A673 (cell line): ENCODE measurements around the gene FBLN1. TPM values are rescaled to one million over a fixed set of nuclear protein-coding genes. Genes with fewer than 3 reads are reported as not detected.

Source experiments
- BruUV-seq: library from RNA; stranded (reverse); fragments of 400-500 nt; replicated peaks from 2 replicates; lab custom pipeline; 2021; lab: Mats Ljungman, UMichigan
- CTCF ChIA-PET: fragments of 300-600 bp; sonication (Branson Sonifier 250); formaldehyde crosslinking; loops from one replicate; lab custom pipeline; 2022; ENCODE audit warnings: antibody characterized with exemption; lab: Charles Lee
- POLR2A ChIA-PET: fragments of 300-600 bp; sonication (Branson Sonifier 250); formaldehyde crosslinking; loops from one replicate; lab custom pipeline; 2022; ENCODE audit warnings: antibody characterized with exemption; ENCODE audit not compliant: low non-redundant PET; lab: Charles Lee
- DNase-seq: peaks from one replicate; pipeline ENCODE4 v3.0.0-alpha.2; 2015; ENCODE audit warnings: low spot score
- H3K27ac ChIP-seq: fragments of 200-600 bp; sonication (generic); 2 replicates; pipeline ENCODE4 v1.5.1; 2016; ENCODE audit warnings: mixed run types, low read depth, mild to moderate bottlenecking, mixed read lengths, antibody characterized with exemption, low read length; ENCODE audit not compliant: poor library complexity, severe bottlenecking
- H3K27me3 ChIP-seq: fragments of 200-600 bp; sonication (generic); replicated peaks from 2 replicates; pipeline ENCODE4 v1.6.1; 2017; ENCODE audit warnings: mixed run types, low read depth, mild to moderate bottlenecking, mixed read lengths, antibody characterized with exemption, low read length; ENCODE audit not compliant: insufficient read depth, poor library complexity
- H3K36me3 ChIP-seq: fragments of 200-600 bp; sonication (generic); 2 replicates; pipeline ENCODE4 v1.6.1; 2016; ENCODE audit warnings: mixed run types, mild to moderate bottlenecking, mixed read lengths, antibody characterized with exemption, low read length; ENCODE audit not compliant: insufficient read depth, poor library complexity, severe bottlenecking
- H3K4me1 ChIP-seq: fragments of 200-600 bp; sonication (generic); 2 replicates; pipeline ENCODE4 v1.6.1; 2017; ENCODE audit warnings: mixed run types, mild to moderate bottlenecking, mixed read lengths, antibody characterized with exemption, low read length; ENCODE audit not compliant: insufficient read depth, poor library complexity, severe bottlenecking
- H3K4me3 ChIP-seq: fragments of 200-600 bp; sonication (generic); 2 replicates; pipeline ENCODE4 v1.5.1; 2016; ENCODE audit warnings: low read depth, mixed run types, mild to moderate bottlenecking, mixed read lengths, low read length; ENCODE audit not compliant: poor library complexity, severe bottlenecking
- H3K9me3 ChIP-seq: fragments of 200-600 bp; sonication (generic); 2 replicates; pipeline ENCODE4 v1.6.1; 2016; ENCODE audit warnings: mixed run types, low read depth, mild to moderate bottlenecking, mixed read lengths, antibody characterized with exemption, low read length; ENCODE audit not compliant: poor library complexity, severe bottlenecking
- CTCF ChIP-seq: fragments of 300-800, 200-600 bp; sonication (generic); conservative IDR thresholded peaks from 2 replicates; pipeline ENCODE4 v1.5.1; 2017; ENCODE audit warnings: low read depth, mild to moderate bottlenecking, antibody characterized with exemption, low read length, moderate library complexity, mixed read lengths
- EZH2 ChIP-seq: fragments of 200-600 bp; sonication (generic); IDR thresholded peaks from 2 replicates; pipeline ENCODE4 v1.6.1; 2017; ENCODE audit warnings: borderline replicate concordance, low read depth, mild to moderate bottlenecking, mixed read lengths, antibody characterized with exemption, low read length; ENCODE audit not compliant: poor library complexity, severe bottlenecking
- intact Hi-C: fragments of 100-400 bp; cut with micrococcal nuclease; formaldehyde crosslinking; loops from one replicate; pipeline ENCODE4 v1.10.0; 2022; ENCODE audit not compliant: unreplicated experiment
- total RNA-seq: library from RNA; stranded (reverse); gene quantifications from 2 replicates; pipeline ENCODE4 v1.2.3, GENCODE V29; 2021

The FBLN1 gene
- total RNA-seq, 1 experiment from 2014 or later = 96.4 TPM

GRCh38 chr22:45527456-45527855 lies 24.8 kb downstream of the FBLN1 start:
- intact Hi-C loops = no loop called here
- ChIA-PET POLR2A (no interaction called here), CTCF (no interaction called here)
- DNase-seq = no peak
- Histone ChIP-seq H3K4me1 (peaks cover 5% of the 10 kb centered on the region), H3K9me3 (no peaks in the 10 kb centered on the region), H3K27me3 (no peaks in the 10 kb centered on the region), H3K4me3 (no peak overlapping the region), H3K27ac (no peak overlapping the region), H3K36me3 (peaks cover 20% of the 10 kb centered on the region)
- BruUV-seq = no TSS peak
- TF ChIP-seq EZH2 = no peak
- TF ChIP-seq CTCF = no peak

GRCh38 chr22:45528046-45528445 lies 25.4 kb downstream of the FBLN1 start:
- H3K9me3 ChIP-seq = no peaks in the 10 kb centered on the region
- TF ChIP-seq EZH2 (no peak), CTCF (no peak)
- no peaks in the 10 kb centered on the region for H3K27me3 ChIP-seq
- H3K27ac ChIP-seq = no peak overlapping the region
- ChIA-PET POLR2A (no interaction called here), CTCF (no interaction called here)
- no peak for DNase-seq
- H3K36me3 ChIP-seq = peaks cover 24% of the 10 kb centered on the region
- intact Hi-C loops = no loop called here
- no peak overlapping the region for H3K4me3 ChIP-seq
- no TSS peak for BruUV-seq
- peaks cover 5% of the 10 kb centered on the region for H3K4me1 ChIP-seq

- no peaks in the 10 kb centered on the region for H3K27me3 ChIP-seq
- H3K9me3 ChIP-seq = no peaks in the 10 kb centered on the region
- ChIA-PET CTCF (no interaction called here), POLR2A (no interaction called here)
- BruUV-seq = no TSS peak
- TF ChIP-seq CTCF (no peak), EZH2 (no peak)
- H3K4me1 ChIP-seq = peaks cover 5% of the 10 kb centered on the region
- DNase-seq = no peak
- peaks cover 29% of the 10 kb centered on the region for H3K36me3 ChIP-seq
- intact Hi-C loops = no loop called here
- H3K27ac ChIP-seq = no peak overlapping the region
- H3K4me3 ChIP-seq = no peak overlapping the region
Measured at GRCh38 chr22:45529105-45529504, 26.4 kb downstream of the FBLN1 start.
